NCI-H2196 (cell line): ENCODE results near the gene ANXA9.
A peak's percentile ranks its signal among the peaks of the same experiment; 100 is the strongest.

Experiments used
- DNase-seq: peaks from one replicate; lab custom pipeline; 2025; ENCODE audit not compliant: unreplicated experiment; lab: John Stamatoyannopoulos, UW

Gene ANXA9

DNA sequence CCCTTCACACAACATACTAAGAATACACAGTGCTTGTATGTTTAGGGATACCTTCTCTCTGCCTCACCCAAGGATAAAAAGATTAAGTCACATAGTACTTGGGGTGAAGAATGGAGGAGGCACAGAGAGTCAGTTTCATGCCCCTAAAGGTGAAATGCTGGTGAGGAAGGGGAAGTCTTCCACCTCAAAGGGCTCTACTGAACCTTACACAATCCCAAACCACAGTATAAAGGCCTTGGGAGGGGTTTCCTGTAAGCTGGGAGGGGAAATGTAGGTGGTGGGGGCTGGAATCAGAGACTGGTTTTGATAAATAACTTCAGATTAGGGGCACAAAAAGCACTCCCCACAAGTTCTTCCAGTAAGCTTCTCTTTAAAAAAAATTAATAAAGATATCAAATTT is 21.1 kb downstream of the ANXA9 start:
- no peak for DNase-seq

DNA sequence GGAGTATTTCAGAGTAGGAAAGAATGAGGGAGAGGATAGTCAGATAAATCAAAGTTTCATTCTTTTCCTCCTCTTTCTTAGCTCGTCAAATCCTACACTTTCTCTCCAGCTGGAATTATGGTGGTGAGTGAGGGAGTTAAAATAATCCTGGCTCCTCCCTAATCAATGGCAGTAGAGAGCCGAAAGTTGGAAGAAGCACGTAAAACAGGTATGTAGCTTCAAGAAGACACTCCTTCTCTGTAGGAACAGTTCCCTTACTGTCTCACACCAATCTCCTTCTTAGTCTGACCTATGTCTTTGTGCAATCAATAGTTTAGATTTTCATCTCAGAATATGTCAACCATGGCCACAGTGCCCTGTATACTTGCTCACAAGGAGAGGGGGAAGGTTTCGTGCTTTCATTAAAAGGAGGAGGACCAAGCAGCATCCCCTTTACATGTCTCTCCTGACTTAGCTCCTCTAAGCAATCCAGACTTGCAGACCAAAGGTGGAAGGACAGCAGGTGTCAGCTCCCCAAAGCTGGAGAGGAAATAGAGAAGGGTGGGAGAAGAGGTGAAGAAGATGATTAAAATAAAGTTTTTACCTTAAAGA is 23.7 kb downstream of the ANXA9 start:
- DNase-seq = no peak

DNA sequence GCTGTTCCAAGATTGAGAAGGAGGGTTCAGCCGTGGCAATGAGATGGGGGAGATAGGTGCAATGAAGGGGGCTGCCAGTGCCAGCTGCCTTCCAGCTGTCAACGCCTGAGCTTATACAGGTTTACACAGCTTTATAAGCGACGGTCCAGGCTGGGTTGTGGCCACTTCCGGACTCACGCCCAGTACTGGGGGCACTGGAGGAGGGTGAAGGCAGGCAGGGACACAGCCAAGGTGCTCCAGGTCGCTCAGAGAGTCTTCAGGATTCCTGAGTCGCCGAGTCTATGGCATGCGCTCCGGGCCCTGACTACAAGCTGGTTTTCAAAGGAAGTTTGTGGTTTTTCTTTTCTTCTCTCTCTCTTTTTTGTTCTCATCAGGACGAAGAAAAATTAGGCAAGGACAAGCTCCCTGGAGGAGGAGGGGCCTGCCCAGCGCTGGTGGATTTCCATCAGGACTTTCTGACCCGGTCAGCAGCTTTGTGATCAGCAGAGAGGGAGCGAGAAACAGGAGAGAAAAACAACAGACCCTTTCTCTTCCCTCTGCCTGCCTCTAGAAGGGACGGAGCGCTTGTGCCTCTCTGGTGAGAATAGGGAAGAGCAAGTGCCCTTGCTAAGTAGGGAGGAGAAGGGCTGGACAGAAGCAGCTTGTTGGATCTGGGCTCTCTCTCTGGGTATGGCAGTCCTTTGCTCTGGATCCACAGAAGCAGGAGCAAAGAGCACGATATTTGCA is 24.4 kb downstream of the ANXA9 start, which contains the start of gene MINDY1:
Gene MINDY1, minus strand, starts transcription at position 576 of the 726 bp plus-strand sequence. CDS start 4,285 bp downstream, outside the sequence.
- peak; percentile 71 for DNase-seq

DNA sequence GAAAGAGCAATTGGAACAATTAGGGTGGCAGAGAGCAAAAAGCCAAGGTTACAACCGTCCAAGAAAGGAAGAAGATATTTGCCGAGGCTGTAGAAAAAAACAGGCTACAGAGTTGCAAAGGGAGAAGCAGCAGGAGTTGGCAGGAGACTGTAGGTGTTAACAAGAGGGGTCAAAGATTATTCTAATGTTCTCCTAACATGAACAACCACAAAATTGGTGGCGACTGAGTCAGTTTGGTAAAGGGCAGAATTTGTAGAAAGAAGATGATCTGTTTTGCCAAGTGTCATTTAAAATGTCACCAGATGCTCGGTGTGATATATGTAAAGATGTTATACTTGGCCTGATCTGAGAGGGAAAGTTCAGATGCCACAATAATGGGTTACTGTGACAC is 25.8 kb downstream of the ANXA9 start:
- no peak for DNase-seq

DNA sequence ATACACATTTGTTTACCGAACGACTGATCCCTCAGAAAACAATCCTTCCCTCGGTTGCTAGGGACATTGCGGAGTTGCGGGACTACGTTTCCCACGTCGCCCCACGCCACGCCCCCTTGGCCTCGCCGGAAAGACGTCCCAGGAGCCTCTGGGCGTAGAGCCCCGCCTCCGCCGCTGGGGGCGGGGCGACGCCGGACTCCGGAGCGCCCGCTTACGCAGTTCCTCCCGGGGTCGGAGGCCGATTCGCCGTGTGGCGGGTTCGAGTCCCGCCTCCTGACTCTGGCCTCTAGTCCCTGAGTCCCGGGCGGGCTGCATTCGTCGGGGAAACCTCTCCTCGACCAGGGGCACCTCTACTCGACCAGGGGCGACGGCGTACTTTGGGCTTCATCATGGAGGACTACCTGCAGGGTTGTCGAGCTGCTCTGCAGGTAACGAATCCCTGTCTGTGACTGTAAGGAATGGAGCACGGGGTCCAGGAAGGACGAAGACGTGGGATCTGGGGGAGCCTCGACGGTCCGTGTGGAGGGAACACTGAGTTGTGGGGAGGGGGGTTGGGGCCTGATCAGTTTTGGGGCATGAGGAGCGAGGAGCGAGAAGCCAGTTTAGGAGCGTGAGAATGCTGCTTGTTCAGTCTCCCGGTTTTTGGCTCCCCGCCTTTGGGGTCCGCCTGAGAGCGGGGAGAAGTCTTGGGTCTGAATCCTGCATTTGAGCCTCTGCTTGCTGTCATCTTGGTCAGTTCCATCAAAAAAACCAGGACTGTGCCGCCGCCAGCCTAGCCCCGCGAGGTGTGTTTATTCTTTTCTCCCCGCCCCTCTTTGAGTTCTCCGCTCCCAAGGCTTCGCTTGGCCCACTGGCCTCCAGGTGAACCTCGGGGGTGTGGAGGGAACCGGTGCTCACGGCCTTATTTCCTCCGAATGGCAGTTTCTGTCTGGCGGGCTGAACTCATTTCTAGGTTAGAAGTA is 26.4 kb downstream of the ANXA9 start, which contains the start of gene PRUNE1:
Gene PRUNE1, plus strand, starts transcription at position 206 of the 962 bp plus-strand sequence. Its CDS starts 184 bp downstream, at position 390.
- DNase-seq = peak; percentile 98

DNA sequence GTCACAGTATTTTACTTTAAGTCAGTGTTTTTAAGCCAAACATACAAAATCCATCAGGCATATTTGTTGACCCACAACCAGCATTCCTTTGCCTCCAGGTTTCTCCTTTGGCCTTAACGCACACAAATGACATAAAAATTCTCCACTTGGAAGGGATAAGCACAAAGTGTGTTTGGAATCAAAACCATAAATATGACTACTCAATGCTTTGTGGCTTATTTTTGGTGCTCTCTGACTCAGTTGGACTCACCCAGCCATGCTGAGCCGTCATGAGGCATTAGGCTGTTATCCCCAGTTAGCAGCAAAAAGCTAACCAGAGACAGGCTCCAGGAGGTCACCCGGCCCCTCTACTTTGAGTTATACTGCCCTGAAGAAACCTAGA is 27.1 kb downstream of the ANXA9 start:
- no peak for DNase-seq

DNA sequence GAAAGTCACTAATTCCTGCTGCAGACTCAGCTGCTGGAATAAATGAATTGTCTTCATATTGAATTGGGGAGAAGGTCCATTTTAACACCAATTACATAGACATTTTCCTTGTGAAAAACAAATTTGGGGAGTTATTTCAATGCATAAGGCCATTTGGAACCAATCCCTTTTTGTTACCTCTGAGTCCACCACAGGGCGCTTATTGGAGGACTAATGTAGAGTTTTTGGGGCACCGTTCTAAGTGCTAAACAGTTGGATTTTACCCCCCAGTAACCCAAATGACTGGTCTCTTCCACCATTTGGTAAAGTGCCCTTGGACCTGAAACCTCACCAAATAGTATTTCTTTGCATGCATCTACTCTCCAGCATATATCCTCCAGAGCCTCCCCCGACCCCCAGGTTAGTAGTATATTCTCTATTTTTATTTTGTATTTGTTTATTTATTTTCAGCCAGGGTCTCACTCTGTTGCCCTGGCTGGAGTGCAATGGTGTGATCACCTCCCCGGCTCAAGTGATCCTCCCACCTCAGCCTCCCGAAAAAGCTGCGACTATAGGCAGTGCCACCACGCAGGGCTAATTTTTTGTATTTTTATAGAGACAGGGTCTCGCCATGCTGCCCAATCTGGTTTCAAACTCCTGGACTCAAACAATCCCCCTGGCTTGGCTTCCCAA is 27.7 kb downstream of the ANXA9 start:
- no peak for DNase-seq

DNA sequence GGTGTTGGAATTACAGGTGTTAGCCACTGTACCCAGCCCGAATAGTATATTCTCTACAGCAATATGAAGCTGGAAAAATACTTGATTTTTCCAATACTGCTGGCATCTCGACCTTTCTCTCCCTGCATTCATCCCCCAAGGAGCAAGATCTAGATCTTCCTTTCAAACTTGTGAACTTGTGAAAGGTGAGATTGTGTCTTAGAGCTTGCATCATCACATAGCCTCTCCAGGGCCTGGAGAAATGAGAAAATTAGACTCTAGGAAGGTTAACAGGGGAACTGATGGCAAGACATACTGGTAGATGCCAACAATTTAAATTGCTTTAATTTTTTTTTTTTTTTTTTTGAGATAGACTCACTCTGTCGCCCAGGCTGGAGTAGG is 28.2 kb downstream of the ANXA9 start:
- DNase-seq = no peak

DNA sequence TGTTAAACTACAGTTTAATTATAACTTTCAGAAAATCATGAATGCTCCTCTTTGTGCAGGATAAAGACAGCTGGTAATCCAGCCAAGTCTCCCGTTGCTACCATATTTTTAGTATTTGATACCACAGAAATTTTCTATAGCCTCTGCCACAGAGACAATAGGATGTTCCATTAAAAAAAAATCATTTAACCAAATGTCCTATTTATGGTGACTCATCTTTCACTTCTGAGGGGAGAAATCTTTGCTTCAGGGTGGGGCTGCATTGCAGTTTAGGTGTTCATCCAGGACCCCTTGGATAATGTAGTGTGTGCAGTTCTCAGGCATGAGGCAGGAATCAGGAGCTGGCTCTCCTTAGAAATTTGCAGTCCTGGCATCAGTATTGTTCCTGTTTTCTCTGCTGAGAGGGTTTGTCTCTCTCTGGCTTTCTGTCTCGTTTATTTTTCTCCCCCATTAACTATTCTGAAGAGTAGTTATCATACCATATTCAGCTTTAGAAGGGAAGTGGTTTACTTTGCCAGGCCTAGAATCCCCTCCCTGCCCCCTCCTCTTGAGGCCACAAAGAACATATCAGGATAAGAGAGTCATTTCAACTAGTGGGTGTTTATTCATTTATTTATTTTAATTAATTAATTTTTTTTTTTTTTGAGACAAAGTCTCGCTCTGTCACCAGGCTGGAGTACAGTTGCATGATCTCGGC is 29.2 kb downstream of the ANXA9 start:
- no peak for DNase-seq

DNA sequence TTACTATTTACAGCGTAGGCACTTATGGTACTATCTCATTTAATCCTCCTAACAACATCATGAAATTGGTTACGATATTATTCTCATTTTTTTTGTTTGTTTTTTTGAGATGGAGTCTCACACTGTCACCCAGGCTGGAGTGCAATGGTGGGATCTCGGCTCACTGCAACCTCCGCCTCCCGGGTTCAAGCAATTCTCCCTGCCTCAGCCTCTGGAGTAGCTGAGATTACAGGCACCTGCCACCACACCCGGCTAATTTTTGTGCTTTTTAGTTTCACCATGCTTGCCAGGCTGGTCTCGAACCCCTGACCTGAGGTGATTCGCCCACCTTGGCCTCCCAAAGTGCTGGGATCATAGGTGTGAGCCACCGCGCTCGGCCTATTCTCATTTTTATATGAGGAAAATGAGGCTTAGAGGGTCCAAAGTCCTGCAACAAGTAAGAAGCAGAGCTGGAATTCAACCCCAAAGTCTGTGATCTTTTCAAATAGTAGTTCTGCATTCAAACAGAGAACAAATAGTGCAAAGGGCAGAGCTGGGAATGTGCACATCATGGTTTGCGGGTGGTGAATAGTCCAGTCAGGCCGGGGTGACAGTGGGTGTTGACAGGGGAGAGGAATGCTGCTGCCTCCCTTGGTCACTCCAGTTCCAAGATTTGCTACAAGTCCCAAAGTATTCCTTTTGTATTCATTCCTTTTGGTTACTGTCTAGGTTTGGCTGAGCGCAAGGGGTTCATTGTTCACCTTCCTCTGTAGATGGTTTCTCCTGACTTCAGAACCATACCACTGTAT is 30.8 kb downstream of the ANXA9 start:
- DNase-seq = no peak

DNA sequence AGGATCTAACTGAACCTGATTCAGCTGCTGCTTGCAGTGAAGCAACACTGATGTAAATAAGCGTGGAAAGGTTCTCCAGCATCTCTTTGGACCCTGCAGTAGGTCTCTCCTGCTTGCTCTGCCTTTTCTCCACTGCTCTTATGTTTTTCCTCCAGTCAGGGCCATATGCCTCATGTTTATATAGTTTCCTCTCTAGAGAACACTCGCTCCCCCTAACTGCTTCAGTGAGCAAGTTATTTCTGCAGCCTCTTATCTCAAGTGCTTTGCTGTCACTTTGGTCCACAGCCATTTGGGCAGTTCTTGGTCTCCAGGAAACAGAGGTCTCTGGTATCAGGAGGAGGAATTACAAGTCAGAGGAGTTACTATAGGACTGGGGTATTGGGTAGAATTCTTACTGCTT is 31.4 kb downstream of the ANXA9 start:
- DNase-seq = peak; percentile 15

DNA sequence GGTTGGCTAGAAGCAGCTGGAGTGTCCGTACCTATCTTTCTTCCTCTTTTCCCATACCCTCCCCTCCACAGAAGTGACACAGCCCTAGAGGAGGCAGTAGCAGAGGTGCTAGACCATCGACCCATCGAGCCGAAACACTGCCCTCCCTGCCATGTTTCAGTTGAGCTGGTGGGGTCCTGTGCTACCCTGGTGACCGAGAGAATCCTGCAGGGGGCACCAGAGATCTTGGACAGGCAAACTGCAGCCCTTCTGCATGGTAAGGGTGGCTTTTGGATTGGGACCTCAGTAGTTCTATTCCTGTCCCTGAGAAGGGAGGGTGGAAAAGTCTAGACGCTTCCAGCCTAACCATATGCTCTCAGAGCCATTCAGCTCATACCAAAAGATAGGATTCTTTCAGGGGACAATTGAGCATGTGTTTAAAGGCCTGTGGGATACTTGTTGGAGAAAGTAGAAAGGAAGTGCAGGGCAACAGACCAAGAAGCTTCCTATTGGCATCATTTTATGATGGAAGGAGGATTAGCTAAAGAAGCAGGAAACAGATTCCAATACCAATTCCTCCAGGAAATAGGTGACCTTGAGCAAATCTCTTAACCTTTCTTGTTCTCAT is 42.6 kb downstream of the ANXA9 start:
- DNase-seq = peak; percentile 54

DNA sequence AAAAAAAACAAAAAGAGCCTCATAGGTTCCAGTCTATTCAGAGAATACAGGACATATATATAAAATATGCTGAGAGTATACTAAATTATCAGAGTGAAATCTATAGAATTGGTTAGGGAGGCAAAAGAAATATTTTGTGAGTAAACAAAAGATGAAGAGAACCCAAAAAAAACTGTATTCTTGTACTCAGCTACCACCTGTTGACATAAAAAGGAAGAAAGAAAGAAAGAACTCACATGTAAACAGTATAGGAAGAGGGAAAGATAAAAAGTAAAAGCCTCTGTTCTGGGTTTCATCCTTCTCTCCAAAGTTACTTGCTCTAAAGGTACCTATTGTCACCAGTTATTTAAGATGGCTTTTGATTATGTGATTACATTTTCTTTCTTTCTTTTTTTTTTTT is 44.4 kb downstream of the ANXA9 start:
- no peak for DNase-seq

DNA sequence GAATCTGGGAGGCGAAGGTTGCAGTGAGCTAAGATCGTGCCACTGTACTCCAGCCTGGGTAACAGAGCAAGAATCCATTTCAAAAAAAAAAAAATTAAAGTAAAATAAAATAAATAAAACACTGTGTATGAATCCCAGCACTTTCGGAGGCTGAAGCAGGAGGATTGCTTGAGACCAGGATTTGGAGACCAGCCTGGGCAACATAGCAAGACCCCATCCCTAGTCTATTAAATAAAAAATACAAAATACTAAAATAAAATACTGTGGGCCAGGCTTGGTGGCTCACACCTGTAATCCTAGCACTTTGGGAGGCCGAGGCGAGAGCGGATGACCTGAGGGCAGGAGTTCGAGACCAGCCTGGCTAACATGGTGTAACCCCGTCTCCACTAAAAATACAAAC is 50.1 kb downstream of the ANXA9 start:
- no peak for DNase-seq

DNA sequence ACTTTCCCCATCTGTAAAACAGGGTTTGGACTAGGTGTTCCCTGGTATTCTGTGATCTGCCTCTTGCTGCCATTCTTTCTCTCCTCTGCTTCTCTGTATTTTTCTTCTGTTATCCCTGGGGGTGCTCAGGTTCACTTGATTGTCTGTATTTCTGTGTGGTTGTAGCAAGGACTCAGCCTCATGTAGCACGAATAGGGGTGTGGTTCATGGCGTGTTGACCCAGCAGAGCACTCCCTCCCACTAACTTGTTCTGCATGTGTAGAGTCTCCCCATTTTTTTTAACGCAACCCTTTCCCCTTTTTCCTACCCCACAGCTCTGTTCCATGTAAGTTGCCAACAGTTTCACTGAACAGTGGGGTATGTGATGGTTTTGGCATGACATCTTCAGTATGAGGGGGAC is 53.1 kb downstream of the ANXA9 start:
- no peak for DNase-seq

DNA sequence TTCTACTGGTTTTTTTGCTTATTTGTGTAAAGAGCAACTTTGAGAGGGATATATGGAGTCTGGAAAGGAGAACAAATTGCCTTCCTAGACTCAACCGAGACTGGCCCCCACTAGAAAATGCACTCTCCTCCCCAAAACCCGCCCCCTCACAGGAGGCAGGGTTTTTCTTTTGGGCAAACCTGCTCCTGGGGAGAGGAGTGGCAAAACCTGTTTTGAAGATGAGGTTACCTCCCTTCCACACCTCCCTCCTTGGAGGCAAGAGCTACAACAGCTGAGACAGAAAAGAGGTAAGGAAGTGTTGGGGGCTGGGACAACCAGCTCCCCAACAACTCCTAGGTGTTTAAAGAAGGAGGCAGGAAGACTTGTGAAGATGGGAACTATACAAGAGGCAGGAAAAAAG is 54.3 kb downstream of the ANXA9 start, which contains the start of gene BNIPL:
Gene BNIPL, plus strand, starts transcription at position 231 of the 400 bp plus-strand sequence. Its CDS starts 140 bp downstream, at position 371.
- DNase-seq = no peak

DNA sequence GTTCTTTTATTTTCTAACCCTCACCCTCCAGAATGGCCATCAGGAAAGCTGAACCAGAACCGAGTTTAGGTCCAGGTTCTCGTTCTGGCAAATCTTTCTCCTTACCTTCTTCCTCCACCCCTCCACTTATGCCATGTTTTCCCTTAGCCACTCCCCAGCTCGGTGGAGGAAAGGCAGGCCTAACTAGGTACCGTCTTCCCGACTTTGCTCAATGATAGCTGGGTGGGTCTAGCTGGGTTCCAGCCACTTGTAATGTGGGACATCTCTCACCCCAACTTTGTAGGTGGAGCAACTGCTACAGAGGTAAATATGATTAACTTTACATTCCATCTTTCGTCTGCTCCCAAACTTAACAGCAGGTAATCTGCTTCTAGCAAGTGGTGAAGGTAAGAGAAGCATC is 54.9 kb downstream of the ANXA9 start:
- DNase-seq = no peak

DNA sequence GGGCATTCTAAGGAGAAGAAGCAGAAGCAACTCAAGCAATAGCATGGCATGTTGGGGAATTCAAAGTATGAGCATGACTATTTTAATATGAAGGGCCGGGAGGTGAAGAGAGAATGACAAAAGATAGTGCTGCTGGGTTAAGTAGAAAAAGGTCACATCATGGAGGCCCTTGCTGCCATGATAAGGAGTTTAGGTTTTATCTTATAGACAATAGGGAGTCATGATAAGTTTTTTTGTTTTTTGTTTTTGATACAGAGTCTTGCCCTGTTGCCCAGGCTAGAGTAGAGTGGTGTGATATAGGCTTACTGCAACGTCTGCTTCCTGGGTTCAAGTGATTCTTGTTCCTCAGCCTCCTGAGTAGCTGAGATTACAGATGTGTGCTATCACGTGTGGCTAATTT is 57.4 kb downstream of the ANXA9 start:
- no peak for DNase-seq

DNA sequence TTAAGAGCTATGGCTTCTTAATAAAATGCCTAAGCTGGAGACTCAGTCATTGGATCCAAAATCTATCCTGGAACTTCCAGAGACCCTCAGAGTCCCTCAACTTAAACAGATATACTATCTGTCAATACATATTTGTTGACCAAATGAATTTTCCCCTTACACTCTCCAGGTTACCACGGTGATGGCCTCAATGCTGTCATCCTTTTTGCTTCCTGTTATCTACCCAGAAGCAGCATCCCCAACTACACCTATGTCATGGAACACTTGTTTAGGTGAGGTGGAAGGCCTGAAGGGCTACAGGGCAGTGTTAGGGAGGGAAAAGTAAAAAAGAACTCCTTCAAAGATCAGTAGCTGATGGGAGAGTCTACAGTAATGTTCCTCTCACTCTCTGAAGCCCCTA is 61.1 kb downstream of the ANXA9 start:
- DNase-seq = no peak
